Measurements from ENCODE around the gene CASK.
"Not testable (repeated sequence)": the region's sequence is repeated elsewhere in the genome, so short reads cannot be mapped to it uniquely, and the experiment has no call there.

Gene CASK

GRCh38 chrX:41543668-41544067 lies 379.7 kb downstream of the CASK start:
- DNase-seq = no peak

DNA sequence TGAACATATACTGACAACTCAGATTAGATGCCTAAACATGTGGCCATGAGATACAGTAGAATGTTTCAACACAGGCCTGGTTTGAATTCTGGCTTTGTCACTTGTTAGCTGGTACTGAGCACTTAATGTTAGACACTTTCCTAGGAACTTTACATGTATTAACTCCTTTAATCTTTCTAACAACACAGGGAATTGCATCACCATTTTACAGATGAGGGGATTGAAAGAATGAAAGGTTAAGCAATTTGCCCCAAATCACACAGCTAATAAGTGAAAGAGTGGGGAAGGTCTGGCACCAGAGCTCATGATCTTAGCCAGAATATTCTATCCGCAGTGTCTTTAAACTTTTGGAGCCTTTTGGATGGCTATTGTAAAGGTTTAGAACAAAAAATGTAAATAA lies 380.3 kb downstream of the CASK start:
- DNase-seq = no peak

- no peak for DNase-seq
These were observed 380.8 kb downstream of the CASK start for GRCh38 chrX:41542536-41542935.

- DNase-seq = no peak
These were observed 381.2 kb downstream of the CASK start for GRCh38 chrX:41542135-41542534.

DNA sequence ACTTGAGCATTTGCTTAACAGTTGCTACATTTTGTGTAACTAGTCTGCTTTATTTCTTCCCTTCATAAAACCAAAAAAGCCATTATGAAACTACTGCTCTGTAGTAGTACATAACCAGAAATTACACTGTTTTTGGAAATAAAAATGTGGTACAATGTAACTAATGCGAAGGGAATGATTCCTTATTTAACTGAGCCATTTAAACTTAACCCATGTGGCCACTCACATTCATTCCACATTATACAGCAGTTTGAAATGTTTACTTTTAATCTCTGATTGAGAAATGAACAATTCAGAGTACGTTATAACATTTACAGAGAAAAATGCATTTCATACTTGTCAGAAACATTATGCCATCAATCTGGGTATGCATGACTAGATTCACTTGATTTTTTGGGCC lies 382.0 kb downstream of the CASK start:
- no peak for DNase-seq

GRCh38 chrX:41538707-41539106 lies 384.6 kb downstream of the CASK start:
- no peak for DNase-seq

DNA sequence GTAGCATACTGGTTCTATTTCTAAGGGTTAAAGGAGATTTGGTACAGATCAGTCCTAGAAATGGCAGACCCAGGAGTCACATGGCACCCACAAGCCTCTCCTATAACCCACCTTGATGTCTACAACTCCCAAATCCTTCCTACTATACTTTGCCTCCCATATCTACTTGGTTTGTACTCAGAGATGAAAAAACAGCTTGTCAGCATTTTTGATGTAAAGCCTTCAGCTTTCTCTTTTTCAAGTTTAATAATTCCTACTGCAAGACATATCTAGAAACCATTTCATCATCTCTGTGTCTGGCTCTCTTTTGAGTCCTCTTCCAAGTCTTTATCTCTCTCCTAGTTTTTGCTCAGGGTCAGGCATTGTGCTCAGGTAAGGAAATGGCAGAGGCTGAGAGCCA lies 393.3 kb downstream of the CASK start:
- no peak for DNase-seq

- no peak for DNase-seq
These were observed 394.1 kb downstream of the CASK start for GRCh38 chrX:41529221-41529620.

DNA sequence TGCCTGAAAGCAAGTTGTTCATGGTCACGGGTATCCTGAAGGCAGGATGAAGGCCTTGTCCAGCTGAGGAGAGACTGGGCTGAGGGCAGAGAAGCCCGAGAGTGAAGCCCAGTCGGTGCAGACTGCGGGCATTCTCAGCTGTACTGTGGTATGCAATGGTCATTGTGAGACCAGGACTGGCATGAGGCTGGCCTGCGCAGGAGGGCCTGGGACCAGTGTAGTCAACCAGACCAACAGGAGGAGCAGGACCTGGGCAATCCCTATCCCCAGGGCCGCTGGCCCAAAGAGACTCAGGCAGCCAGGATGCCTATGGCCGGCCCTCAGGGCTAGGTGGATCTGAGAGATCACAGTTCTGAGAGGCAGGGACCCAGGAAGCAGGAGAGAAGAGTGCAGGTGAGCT lies 394.6 kb downstream of the CASK start:
- DNase-seq = no peak

- no peak for DNase-seq
These were observed 396.4 kb downstream of the CASK start for GRCh38 chrX:41526925-41527324.

- no peak for DNase-seq
These were observed 397.1 kb downstream of the CASK start for GRCh38 chrX:41526271-41526670.

GRCh38 chrX:41522671-41523070 lies 400.7 kb downstream of the CASK start:
- no peak for DNase-seq

DNA sequence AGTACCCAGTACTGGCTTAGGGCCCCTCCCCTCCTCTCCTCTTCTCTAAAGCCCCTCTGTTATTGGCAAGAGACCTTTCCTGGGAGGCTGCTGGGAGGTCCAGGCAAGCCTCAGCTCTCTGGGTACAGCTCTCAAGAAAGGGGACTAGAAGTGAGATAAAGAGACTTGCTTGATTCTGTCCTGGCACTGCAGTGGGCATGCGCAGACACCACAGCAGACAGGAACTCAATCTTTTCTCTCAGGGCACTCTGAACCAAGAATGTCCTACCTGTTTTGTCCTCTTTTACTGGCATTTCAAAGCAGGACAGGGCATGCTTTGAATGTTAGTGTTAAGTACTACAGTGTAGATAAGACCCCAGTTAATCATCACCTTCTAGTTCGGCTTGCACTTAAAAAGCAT lies 401.3 kb downstream of the CASK start:
- no peak for DNase-seq

DNA sequence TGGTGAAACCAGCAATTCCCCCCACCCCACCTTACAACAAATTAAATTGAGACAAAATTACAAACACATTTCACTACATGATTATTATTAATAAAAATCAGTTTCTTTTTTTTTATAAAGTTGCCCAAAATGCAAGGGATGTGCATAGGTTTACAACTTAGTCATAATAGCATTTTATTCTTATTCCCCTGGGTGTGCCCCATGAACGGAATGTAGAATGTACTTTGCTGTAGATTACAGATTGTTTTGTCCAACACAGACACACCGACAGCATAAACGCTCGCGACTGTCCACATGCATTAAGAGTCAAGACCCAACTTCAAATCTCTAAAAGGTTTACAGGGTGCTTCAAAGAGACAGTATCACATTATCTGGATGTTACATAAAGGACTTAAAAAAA lies 403.9 kb downstream of the CASK start:
- no peak for DNase-seq

GRCh38 chrX:41518841-41519220 lies 404.5 kb downstream of the CASK start:
- DNase-seq = no peak

DNA sequence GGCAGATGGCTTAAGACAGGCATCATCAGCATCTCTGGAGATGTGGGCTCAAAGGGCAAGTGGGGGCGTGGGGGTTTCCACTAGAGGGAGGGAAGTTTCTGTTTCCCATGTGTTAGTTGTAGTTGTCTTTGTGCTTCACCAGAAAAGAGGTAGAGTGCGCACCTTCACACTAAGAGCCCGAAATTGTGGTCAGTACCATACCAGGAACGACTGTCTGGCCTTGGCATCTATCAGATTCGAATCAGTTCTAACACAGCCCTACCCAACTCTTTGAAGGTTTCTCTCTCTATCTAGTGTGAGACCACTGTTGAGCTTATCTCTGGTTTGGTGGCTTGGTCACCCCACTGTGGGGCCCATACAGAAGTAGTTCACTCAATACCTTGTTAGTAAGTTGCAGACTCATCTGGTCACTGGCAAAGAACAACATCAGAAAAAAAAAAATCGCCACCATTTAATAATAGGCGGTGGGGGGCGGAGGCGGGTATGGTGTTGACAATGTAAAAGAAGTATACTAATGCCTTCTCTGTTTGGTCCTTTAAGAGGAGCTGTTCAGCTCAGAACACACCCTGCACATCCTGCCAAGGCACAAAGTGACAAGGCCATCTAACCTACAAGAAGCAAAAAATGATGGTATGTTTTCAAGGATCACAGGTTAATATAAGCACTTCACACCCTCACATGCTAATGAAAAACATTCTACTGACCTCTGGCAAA lies 405.1 kb downstream of the CASK start:
- DNase-seq = no peak

DNA sequence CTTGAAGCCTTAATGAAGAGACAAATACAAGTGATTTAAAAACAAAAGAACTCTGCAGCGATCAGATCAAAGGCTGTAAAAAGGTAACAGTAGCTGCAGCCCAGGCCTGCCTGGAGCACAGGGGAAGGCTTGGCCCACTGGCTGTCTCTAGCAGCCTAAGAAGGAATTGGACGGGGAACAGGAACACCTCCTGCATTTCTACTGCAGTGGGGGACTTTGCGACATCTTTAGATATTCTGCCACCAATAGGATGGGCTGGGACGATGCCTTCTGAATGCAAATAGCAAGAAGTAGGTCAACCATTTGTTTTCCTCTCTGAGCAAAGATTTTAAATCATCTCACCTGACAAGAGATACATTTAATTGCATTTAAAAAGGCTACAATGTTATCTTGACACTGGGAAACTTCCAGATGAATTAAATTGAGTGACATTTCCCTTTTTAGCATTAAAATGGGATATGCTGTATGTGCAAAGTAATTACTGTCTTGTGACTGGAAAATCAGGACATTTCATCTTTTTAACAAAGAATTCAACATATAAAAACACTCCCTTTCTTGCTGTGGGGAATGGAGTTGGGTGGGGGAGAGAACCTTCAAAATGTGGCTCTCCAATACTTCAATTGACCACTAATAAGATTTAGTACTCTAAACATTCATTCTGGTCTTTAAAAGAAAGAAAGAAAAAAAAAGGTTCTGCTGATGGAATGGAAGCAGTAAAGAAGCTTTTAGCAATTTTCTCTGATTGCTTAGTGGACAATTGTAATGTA lies 406.2 kb downstream of the CASK start:
- DNase-seq = no peak

DNA sequence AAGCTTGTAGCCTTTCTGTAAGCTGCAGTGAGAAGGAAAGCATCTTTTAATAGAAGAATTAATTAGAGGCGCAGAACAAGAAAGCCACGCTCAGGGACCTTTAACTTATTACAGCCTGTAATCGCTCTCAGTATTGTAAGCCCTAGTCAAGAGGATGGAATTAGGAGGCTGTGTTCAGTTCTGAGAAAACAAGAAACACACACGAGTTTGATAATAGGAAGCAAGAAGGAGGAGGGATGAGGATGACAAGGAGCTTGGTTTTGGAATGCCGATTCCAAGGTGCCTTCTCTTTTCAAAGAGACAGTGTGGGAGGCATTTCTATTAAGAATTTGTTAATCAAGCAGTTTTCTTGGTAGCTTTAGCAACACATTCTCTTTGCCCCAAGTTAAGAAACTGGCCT lies 406.9 kb downstream of the CASK start:
- DNase-seq = no peak

GRCh38 chrX:41515376-41515775 lies 408.0 kb downstream of the CASK start:
- DNase-seq = no peak

- no peak for DNase-seq
These were observed 409.2 kb downstream of the CASK start for GRCh38 chrX:41514179-41514578.

DNA sequence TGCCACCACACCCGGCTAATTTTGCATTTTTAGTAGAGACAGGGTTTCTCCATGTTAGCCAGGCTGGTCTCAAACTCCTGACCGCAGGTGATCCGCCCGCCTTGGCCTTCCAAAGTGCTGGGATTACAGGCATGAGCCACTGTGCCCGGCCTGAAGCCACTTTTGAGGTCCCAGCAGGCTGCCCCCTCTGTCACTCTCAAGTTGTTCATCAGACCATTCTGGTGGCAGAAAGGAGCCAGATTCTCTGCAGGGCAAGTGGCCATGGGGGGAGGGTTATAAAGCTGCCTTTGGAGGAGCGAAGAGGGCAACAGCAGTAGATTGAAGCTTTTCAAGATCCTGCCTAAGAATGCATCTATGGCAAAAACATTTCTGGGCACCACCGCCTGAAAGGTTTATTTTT lies 410.5 kb downstream of the CASK start:
- not testable (repeated sequence) for DNase-seq

DNA sequence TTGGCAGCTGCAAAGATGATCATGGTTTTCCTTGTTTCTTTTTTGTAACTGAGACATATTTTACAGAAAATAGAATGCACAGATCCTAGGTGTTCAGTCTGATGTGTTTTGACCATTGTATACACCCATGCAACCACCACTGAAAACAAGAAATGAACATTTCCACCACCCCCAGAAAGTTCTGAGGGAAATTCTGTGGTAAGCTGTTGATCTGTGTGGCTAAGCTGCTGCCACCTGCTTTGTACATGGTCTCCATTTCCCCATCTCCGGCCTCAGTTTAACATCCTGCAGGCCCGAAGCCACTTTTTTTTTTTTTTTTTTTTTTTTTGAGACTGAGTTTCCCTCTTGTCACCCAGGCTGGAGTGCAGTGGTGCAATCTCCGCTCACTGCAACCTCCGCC lies 411.0 kb downstream of the CASK start:
- DNase-seq = no peak

GRCh38 chrX:41507919-41508318 lies 415.4 kb downstream of the CASK start:
- DNase-seq = no peak

- DNase-seq = no peak
These were observed 421.4 kb downstream of the CASK start for GRCh38 chrX:41502004-41502403.

DNA sequence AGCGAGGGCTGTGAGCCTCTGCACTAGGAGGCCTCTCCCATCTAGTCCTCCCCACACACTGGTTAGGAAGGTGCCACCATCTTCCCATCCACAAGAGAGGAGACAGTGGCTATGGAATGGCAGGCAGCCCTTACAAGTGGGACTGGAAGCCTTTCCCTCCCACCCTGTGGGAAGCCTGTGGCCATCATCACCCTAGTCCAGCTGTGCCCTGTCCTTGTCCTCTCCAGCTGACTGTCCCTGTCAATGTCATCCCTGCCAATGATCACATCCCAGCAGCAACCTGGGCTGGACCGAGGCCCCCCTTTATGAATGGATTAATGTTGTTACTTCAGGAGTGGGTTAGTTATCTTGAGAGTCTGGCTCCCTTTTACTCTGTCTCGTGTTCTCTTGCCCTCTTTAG lies 423.4 kb downstream of the CASK start:
- DNase-seq = no peak

All from NCI-H526 treated with DMSO at 0.1 percent for 48 hours (cell line).